ENCODE data around the gene SEMA5A. TPM values are rescaled to one million over a fixed set of nuclear protein-coding genes. Genes with fewer than 3 reads are reported as not detected.

SEMA5A gene
- total and polyA plus RNA-seq, 2 of the 8 experiments (the other 6 are each of a cell fraction or from before 2014, with no cell fraction given) = 5.3 to 8.9 TPM

- FAIRE-seq (no peak), DNase-seq (ENCODE audit: low read depth in 1 of 2, low spot score in 2 of 2) (no peak)
- Histone ChIP-seq H4K5ac (ENCODE audit: insufficient read length, low read depth, low read length) (no peak overlapping the region), H2AFZ (ENCODE audit: low read length) (no peak overlapping the region), H3K4ac (replicated peaks; ENCODE audit: insufficient read length, low read depth, low read length) (no peak overlapping the region), H3K23me2 (ENCODE audit: low read depth, low read length) (no peaks in the 10 kb centered on the region), H2BK120ac (replicated peaks; ENCODE audit: low read depth, low read length) (no peak overlapping the region), H3K56ac (replicated peaks; ENCODE audit: insufficient read length, low read depth, low read length) (no peak overlapping the region), H3K4me1 (replicated peaks in 1 of 4; ENCODE audit: control insufficient read depth in 3 of 4, insufficient read depth in 4 of 4, low read length in 3 of 4) (0 out of 7 replicates have a peak, but pooled peaks cover 0 to 2% (median 0%) of the 10 kb centered on the region in 4 experiments), H3K27ac (ENCODE audit: low read depth, low read length) (no peak overlapping the region), H3K36me3 (ENCODE audit: control insufficient read depth in 2 of 4, insufficient read depth in 4 of 4, low read length in 3 of 4) (no peaks in the 10 kb centered on the region), H4K8ac (ENCODE audit: extremely low read depth, insufficient read depth, low read length) (no peak overlapping the region), H2BK12ac (ENCODE audit: low read depth, low read length) (no peak overlapping the region), H3K4me3 (ENCODE audit: extremely low read depth in 1 of 4, insufficient read depth in 2 of 4, low read depth in 3 of 4, low read length in 4 of 4) (no peak overlapping the region), H2AK5ac (ENCODE audit: low read depth, low read length) (no peak overlapping the region), H2BK20ac (ENCODE audit: low read length) (no peak overlapping the region), H3K14ac (ENCODE audit: insufficient read length) (no peak overlapping the region), H4K20me1 (replicated peaks in 1 of 2; ENCODE audit: control insufficient read depth in 1 of 2, insufficient read depth in 2 of 2, low read length in 2 of 2) (peaks cover 0 to 4% of the 10 kb centered on the region in 2 experiments), H2BK15ac (ENCODE audit: low read length) (no peak overlapping the region), H3K23ac (ENCODE audit: insufficient read length) (no peak overlapping the region), H3K9ac (replicated peaks in 1 of 4; ENCODE audit: extremely low read depth in 1 of 4, low read depth in 3 of 4, low read length in 3 of 4) (no peak overlapping the region), H3K18ac (ENCODE audit: extremely low read depth, low read length) (no peak overlapping the region), H3K79me2 (ENCODE audit: control insufficient read depth in 1 of 2, insufficient read depth in 2 of 2, low read length in 2 of 2) (no peaks in the 10 kb centered on the region), H3K79me1 (ENCODE audit: low read depth, low read length) (no peaks in the 10 kb centered on the region), H4K91ac (replicated peaks; ENCODE audit: insufficient read length, low read length) (no peak overlapping the region), H3K27me3 (replicated peaks in 1 of 4; ENCODE audit: control insufficient read depth in 3 of 4, extremely low read depth in 1 of 4, insufficient read depth in 3 of 4, low read length in 3 of 4) (no peaks in the 10 kb centered on the region), H3K9me3 (ENCODE audit: insufficient read depth in 2 of 2, low read depth in 1 of 2, low read length in 1 of 2) (peaks cover 4 to 5% of the 10 kb centered on the region in 2 experiments; a peak in 1 of 4 replicates), H2BK5ac (ENCODE audit: low read depth, low read length) (no peak overlapping the region), H3K4me2 (ENCODE audit: insufficient read depth in 1 of 2, low read depth in 2 of 2, low read length in 2 of 2) (no peak overlapping the region)
- POLR2A ChIA-PET (ENCODE audit: partially characterized antibody) = no interaction called here
- WGBS, 2 experiments (ENCODE audit: extremely low coverage in 1 of 2, insufficient coverage in 1 of 2, insufficient read length in 1 of 2, insufficient replicate concordance in 2 of 2, low coverage in 1 of 2, low lambda C conversion rate in 2 of 2, missing lambda C conversion rate in 1 of 2) = 93% methylated on average over 3 of the region's 3 CpGs; no CpG with 5 or more reads in 1 of the 2 experiments
- TF ChIP-seq NRF1 (IDR thresholded peaks at IDR 0.05; ENCODE audit: low read depth, low read length) (no peak), TEAD4 (IDR thresholded peaks at IDR 0.05; ENCODE audit: low read depth, low read length) (no peak), HDAC6 (IDR thresholded peaks at IDR 0.05; ENCODE audit: low read depth, low read length) (no peak), YY1 (IDR thresholded peaks at IDR 0.05; ENCODE audit: low read depth, low read length) (no peak), GABPA (IDR thresholded peaks at IDR 0.05; ENCODE audit: borderline replicate concordance, insufficient read depth, low read length) (no peak), RNF2 (IDR thresholded peaks at IDR 0.05; ENCODE audit: borderline replicate concordance, low read depth, low read length, missing control alignments, poor library complexity, severe bottlenecking) (no peak), SIX5 (IDR thresholded peaks at IDR 0.05; ENCODE audit: low read depth, low read length) (no peak)
- CTCF ChIA-PET (ENCODE audit: partially characterized antibody) = no interaction called here
Measured at GRCh38 chr5:9462109-9462508, 83.8 kb downstream of the SEMA5A start.

All from H1 (cell line).